B cell (primary cell): Measurements from ENCODE around the gene TGFB1. TPM values are rescaled to one million over a fixed set of nuclear protein-coding genes. Genes with fewer than 3 reads are reported as not detected.
A peak's percentile ranks its signal among the peaks of the same experiment; 100 is the strongest.

ENCODE experiments used
- ATAC-seq: fragments of 200-7000 bp; cut with Tn5 transposase; one replicate; pipeline ENCODE4 v1.10.0; 2021; ENCODE audit warnings: low read depth, mild to moderate bottlenecking, moderate number of reproducible peaks, moderate library complexity
- CTCF ChIA-PET: fragments of 350-600 bp; sonication (Branson Sonifier 250); formaldehyde crosslinking; loops from one replicate; lab custom pipeline; 2021; ENCODE audit warnings: antibody characterized with exemption, inconsistent platforms; lab: Charles Lee
- POLR2A ChIA-PET: fragments of 350-600 bp; sonication (Branson Sonifier 250); formaldehyde crosslinking; loops from one replicate; lab custom pipeline; 2021; ENCODE audit warnings: antibody characterized with exemption; lab: Charles Lee
- DNase-seq: peaks from one replicate; pipeline ENCODE4 v3.0.0; 2013
- H2AFZ ChIP-seq: 2 replicates; pipeline ENCODE4 v1.6.1; 2012; ENCODE audit warnings: mild to moderate bottlenecking, low read depth, low read length; ENCODE audit not compliant: insufficient read depth, poor library complexity, severe bottlenecking
- H3K27ac ChIP-seq, 2 donors: 1 replicate in 1 of 2; 2 replicates in 1 of 2; pipeline ENCODE4 v1.5.1; 2012 to 2013; ENCODE audit warnings: low read length in 2 of 2, mild to moderate bottlenecking in 2 of 2, moderate library complexity in 1 of 2
- H3K27me3 ChIP-seq, 4 experiments: fragments of 200-600 bp in 1 of 4; sonication (generic) in 1 of 4; replicated peaks in 1 of 4; 1 replicate in 2 of 4; 2 replicates in 2 of 4; pipeline versions ENCODE4 v1.6.1 to v1.7.0; 2013 to 2016; ENCODE audit warnings: low read length in 3 of 4, mild to moderate bottlenecking in 2 of 4, mixed read lengths in 1 of 4, moderate library complexity in 1 of 4; ENCODE audit not compliant: insufficient read depth in 4 of 4, control insufficient read depth in 3 of 4; ENCODE audit errors: control extremely low read depth in 1 of 4
- H3K36me3 ChIP-seq, 2 experiments: replicated peaks in 1 of 2; 1 replicate in 1 of 2; 2 replicates in 1 of 2; pipeline versions ENCODE4 v1.6.1 to v1.7.1; 2013; ENCODE audit warnings: low read length in 1 of 2; ENCODE audit not compliant: insufficient read depth in 2 of 2, control insufficient read depth in 1 of 2; ENCODE audit errors: control extremely low read depth in 1 of 2, extremely low read depth in 1 of 2
- H3K4me1 ChIP-seq, 2 donors: fragments of 200-600 bp in 1 of 2; sonication (generic) in 1 of 2; 1 replicate in 1 of 2; 2 replicates in 1 of 2; pipeline versions ENCODE4 v1.5.1 to v1.6.1; 2013 to 2017; ENCODE audit warnings: low read length in 2 of 2; ENCODE audit not compliant: control insufficient read depth in 2 of 2, insufficient read depth in 2 of 2
- H3K4me2 ChIP-seq: replicated peaks from 2 replicates; pipeline ENCODE3; 2012; ENCODE audit warnings: mild to moderate bottlenecking, low read depth, low read length; ENCODE audit not compliant: poor library complexity, severe bottlenecking
- H3K4me3 ChIP-seq, 5 experiments: fragments of 200-600 bp in 1 of 5; sonication (generic) in 1 of 5; 1 replicate in 3 of 5; 2 replicates in 2 of 5; pipeline versions ENCODE4 v1.5.1 to v1.7.0; 2011 to 2016; ENCODE audit warnings: low read length in 4 of 5, mild to moderate bottlenecking in 4 of 5, low read depth in 2 of 5, control low read depth in 1 of 5, moderate library complexity in 1 of 5; ENCODE audit not compliant: insufficient read depth in 1 of 5; ENCODE audit errors: control extremely low read depth in 1 of 5, extremely low read depth in 1 of 5
- H3K79me2 ChIP-seq: fragments of 200-600 bp; sonication (generic); one replicate; pipeline ENCODE4 v1.6.0; 2016; ENCODE audit warnings: low read length; ENCODE audit not compliant: control insufficient read depth, insufficient read depth
- H3K9ac ChIP-seq: fragments of 200-600 bp; sonication (generic); 2 replicates; pipeline ENCODE4 v1.6.1; 2017; ENCODE audit warnings: mild to moderate bottlenecking, low read length, moderate library complexity
- H3K9me3 ChIP-seq, 3 donors: one replicate each; pipeline versions ENCODE4 v1.6.1 to v1.7.1; 2013; ENCODE audit warnings: low read length in 2 of 3; ENCODE audit not compliant: control insufficient read depth in 2 of 3, insufficient read depth in 1 of 3; ENCODE audit errors: control extremely low read depth in 1 of 3
- H4K20me1 ChIP-seq: 2 replicates; pipeline ENCODE4 v1.6.0; 2012; ENCODE audit warnings: mild to moderate bottlenecking, low read length; ENCODE audit not compliant: insufficient read depth, control insufficient read depth, poor library complexity, severe bottlenecking
- H3K27ac Mint-ChIP-seq: one replicate; pipeline ENCODE4 v1.8.0; 2021; ENCODE audit warnings: mixed read lengths
- H3K27me3 Mint-ChIP-seq: one replicate; pipeline ENCODE4 v1.8.0; 2021; ENCODE audit warnings: mixed read lengths
- H3K4me1 Mint-ChIP-seq: one replicate; pipeline ENCODE4 v1.8.0; 2021; ENCODE audit warnings: mixed read lengths
- H3K4me3 Mint-ChIP-seq: one replicate; pipeline ENCODE4 v1.8.0; 2021; ENCODE audit warnings: mixed read lengths
- H3K9me3 Mint-ChIP-seq: one replicate; pipeline ENCODE4 v1.8.0; 2022; ENCODE audit warnings: mixed read lengths; ENCODE audit not compliant: insufficient read depth
- EZH2 ChIP-seq: IDR thresholded peaks from 2 replicates; pipeline ENCODE4 v1.6.1; 2012; ENCODE audit warnings: borderline replicate concordance, low read depth, mild to moderate bottlenecking, moderate library complexity, low read length; ENCODE audit not compliant: insufficient read depth, poor library complexity, severe bottlenecking
- WGBS: methylation state at CpG from one replicate; pipeline ENCODE4 v1.1.5; 2013; ENCODE audit warnings: missing lambda C conversion rate; ENCODE audit not compliant: insufficient coverage; 5-methylcytosine and 5-hydroxymethylcytosine counted together
- intact Hi-C: fragments of 100-400 bp; cut with micrococcal nuclease; formaldehyde crosslinking; loops from one replicate; pipeline ENCODE4 v1.10.0; 2022
- polyA plus RNA-seq: library from polyadenylated mRNA; depleted of rRNA; stranded (reverse); fragments of >200 nt; gene quantifications from 2 replicates; pipeline ENCODE4 v1.2.3, GENCODE V29; 2012
- total RNA-seq, 2 donors: library from RNA; stranded (reverse); fragments of 120-200 nt in 1 of 2; gene quantifications; 1 replicate in 1 of 2; 2 replicates in 1 of 2; pipeline versions ENCODE4 v1.2.3 to v1.2.4, GENCODE V29; 2013 to 2022
- TF ChIP-seq, protein P1 (sequence below): fragments of 200-600 bp; IDR thresholded peaks from one replicate; pipeline ENCODE4 v1.8.0; 2022; ENCODE audit warnings: antibody characterized with exemption, mild to moderate bottlenecking

The TGFB1 gene
- total and polyA plus RNA-seq, 2 donors (not counting 1 experiment from before 2014, with no cell fraction given), result 109 to 120 TPM

DNA sequence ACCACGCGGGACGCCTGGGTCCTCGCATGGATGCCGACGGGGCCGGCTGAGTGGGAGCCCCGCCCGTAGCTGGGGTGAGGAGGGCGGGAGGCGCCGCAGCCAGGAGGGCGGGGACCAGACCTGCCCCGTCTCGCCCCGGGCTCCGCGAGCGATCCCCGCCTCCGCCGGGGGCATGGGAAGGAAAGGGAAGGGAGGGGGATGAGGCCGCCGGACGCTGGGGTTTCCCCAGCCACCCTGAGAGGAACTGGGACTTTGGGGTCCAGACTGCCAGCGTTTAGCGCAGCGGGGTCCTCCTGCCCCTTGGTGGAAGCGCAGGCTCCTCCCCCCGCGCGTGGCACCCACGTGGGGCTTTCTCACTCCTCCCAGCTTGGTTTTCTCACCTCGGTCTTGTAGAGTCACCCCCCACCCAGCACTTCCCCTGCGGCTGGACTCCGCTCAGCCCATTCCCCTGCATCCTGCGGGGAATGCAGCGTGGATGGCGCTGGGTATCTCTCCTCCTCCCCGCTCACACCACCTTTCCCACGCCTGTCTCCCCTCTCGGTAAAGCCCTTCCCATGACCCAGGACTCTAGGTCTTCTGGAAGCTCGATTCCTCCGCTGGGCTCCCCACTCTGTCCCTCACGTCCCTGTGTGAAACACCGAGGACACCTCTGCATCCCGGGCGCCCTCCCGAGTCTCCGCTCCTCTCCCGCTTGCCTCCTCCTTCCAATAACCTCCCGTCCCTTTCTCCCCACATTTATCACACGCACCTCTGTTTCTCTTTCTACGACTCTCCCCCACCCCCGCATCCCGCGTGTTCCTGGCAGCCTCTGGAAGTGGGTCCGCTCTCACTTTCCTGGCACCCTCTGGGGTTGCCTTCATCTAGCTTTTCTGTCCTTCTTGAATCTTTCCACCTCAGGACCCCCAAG is 2.1 kb downstream of the TGFB1 start:
- under 1% methylated on average over 58 of the region's 58 CpGs for WGBS
- Histone ChIP-seq H2AFZ (peak overlapping the region; percentile 63), H3K27me3 (no peaks in the 10 kb centered on the region), H3K9me3 (no peaks in the 10 kb centered on the region), H3K79me2 (peaks cover 65% of the 10 kb centered on the region), H3K4me2 (peak overlapping the region; percentile 95), H4K20me1 (peaks cover 70% of the 10 kb centered on the region), H3K4me1 (peaks cover 28 to 37% of the 10 kb centered on the region in 2 donors), H3K4me3 (peak overlapping the region; percentile 67 to 100 (median 92)), H3K27ac (peak overlapping the region; percentile 79 to 91), H3K9ac (peak overlapping the region; percentile 88), H3K36me3 (peaks cover 0 to 19% of the 10 kb centered on the region in 2 experiments)
- H3K27me3 Mint-ChIP-seq, result no peaks in the 10 kb centered on the region
- H3K4me3 Mint-ChIP-seq, result peak overlapping the region; percentile 93
- peak; percentile 46 for ATAC-seq
- H3K27ac Mint-ChIP-seq, result peak overlapping the region; percentile 92
- H3K9me3 Mint-ChIP-seq, result no peaks in the 10 kb centered on the region
- intact Hi-C loops, result loop anchor here (1.0 kb wide), 2 partner anchors 24 to 41 kb away; partner anchors contain the start of gene CCDC97
- no peak for TF ChIP-seq EZH2
- TF ChIP-seq, protein P1, sequence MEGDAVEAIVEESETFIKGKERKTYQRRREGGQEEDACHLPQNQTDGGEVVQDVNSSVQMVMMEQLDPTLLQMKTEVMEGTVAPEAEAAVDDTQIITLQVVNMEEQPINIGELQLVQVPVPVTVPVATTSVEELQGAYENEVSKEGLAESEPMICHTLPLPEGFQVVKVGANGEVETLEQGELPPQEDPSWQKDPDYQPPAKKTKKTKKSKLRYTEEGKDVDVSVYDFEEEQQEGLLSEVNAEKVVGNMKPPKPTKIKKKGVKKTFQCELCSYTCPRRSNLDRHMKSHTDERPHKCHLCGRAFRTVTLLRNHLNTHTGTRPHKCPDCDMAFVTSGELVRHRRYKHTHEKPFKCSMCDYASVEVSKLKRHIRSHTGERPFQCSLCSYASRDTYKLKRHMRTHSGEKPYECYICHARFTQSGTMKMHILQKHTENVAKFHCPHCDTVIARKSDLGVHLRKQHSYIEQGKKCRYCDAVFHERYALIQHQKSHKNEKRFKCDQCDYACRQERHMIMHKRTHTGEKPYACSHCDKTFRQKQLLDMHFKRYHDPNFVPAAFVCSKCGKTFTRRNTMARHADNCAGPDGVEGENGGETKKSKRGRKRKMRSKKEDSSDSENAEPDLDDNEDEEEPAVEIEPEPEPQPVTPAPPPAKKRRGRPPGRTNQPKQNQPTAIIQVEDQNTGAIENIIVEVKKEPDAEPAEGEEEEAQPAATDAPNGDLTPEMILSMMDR, result no peak
- POLR2A ChIA-PET, result interaction anchor here (0.5 to 5.0 kb wide), 18 partner anchors 9 to 916 kb away, joined by 3 to 69 read pairs (median 6); partner anchors contain the start of genes B9D2 and HNRNPUL1
- peak; percentile 94 for DNase-seq
- H3K4me1 Mint-ChIP-seq, result peaks cover 43% of the 10 kb centered on the region
- CTCF ChIA-PET, result interaction anchor here (0.6 to 7.6 kb wide), 18 partner anchors 11 to 377 kb away, joined by 3 to 130 read pairs (median 8); partner anchors contain the start of genes B9D2, CCDC97 and HNRNPUL1
